ENCODE data around the gene CTNNA1.

The CTNNA1 gene

GRCh38 chr5:138978080-138978479, 224.9 kb downstream of the CTNNA1 start:
- DNase-seq = no peak

GRCh38 chr5:138978581-138978980, 225.4 kb downstream of the CTNNA1 start:
- DNase-seq = no peak

GRCh38 chr5:138979684-138980280, 226.6 kb downstream of the CTNNA1 start:
- DNase-seq = no peak

- DNase-seq = no peak
Measured at GRCh38 chr5:138980441-138980840, 227.2 kb downstream of the CTNNA1 start.

- no peak for DNase-seq
Measured at GRCh38 chr5:138981131-138981530, 227.9 kb downstream of the CTNNA1 start.

- no peak for DNase-seq
Measured at GRCh38 chr5:138981586-138981985, 228.4 kb downstream of the CTNNA1 start.

GRCh38 chr5:138983984-138984383, 230.8 kb downstream of the CTNNA1 start:
- no peak for DNase-seq
